Loucy (cell line): ENCODE data around the gene BCORL1.

ENCODE experiments used
- H2AFZ ChIP-seq: fragments of 200-600 bp; sonication (generic); 2 replicates; pipeline ENCODE4 v1.6.0; 2016; ENCODE audit warnings: antibody characterized with exemption, mild to moderate bottlenecking, low read length, moderate library complexity
- H3F3A ChIP-seq: fragments of 200-600 bp; 2 replicates; pipeline ENCODE4 v1.6.0; 2016; ENCODE audit warnings: antibody characterized with exemption, low read depth, mild to moderate bottlenecking
- H3K27me3 ChIP-seq: fragments of 200-600 bp; sonication (generic); 2 replicates; pipeline ENCODE4 v1.6.1; 2014; ENCODE audit warnings: low read length, mild to moderate bottlenecking; ENCODE audit not compliant: insufficient read depth, poor library complexity, severe bottlenecking
- H3K36me3 ChIP-seq: fragments of 200-600 bp; sonication (generic); 2 replicates; pipeline ENCODE4 v1.6.1; 2016; ENCODE audit warnings: low read length; ENCODE audit not compliant: insufficient read depth
- H3K4me1 ChIP-seq: fragments of 200-600 bp; sonication (generic); 2 replicates; pipeline ENCODE4 v1.5.1; 2014; ENCODE audit warnings: low read length, mild to moderate bottlenecking; ENCODE audit not compliant: insufficient read depth, poor library complexity, severe bottlenecking
- H3K4me2 ChIP-seq: fragments of 200-600 bp; sonication (generic); 2 replicates; pipeline ENCODE4 v1.6.0; 2014; ENCODE audit warnings: antibody characterized with exemption, low read length, low read depth, mild to moderate bottlenecking; ENCODE audit not compliant: poor library complexity, severe bottlenecking
- H3K4me3 ChIP-seq: fragments of 200-600 bp; sonication (generic); 2 replicates; pipeline ENCODE4 v1.5.1; 2014; ENCODE audit warnings: low read length, mild to moderate bottlenecking, mixed read lengths; ENCODE audit not compliant: poor library complexity, severe bottlenecking
- H3K79me2 ChIP-seq: fragments of 200-600 bp; sonication (generic); 2 replicates; pipeline ENCODE4 v1.6.1; 2014; ENCODE audit warnings: low read length; ENCODE audit not compliant: insufficient read depth
- H3K9ac ChIP-seq: fragments of 200-600 bp; sonication (generic); 2 replicates; pipeline ENCODE4 v1.6.0; 2014; ENCODE audit warnings: mild to moderate bottlenecking, low read depth, low read length, moderate library complexity; ENCODE audit not compliant: poor library complexity, severe bottlenecking
- H3K9me2 ChIP-seq: fragments of 200-600 bp; sonication (generic); replicated peaks from 2 replicates; pipeline ENCODE4 v1.6.1; 2016; ENCODE audit warnings: low read depth, low read length, mixed read lengths
- H3K9me3 ChIP-seq: fragments of 200-600 bp; sonication (generic); 2 replicates; pipeline ENCODE4 v1.6.1; 2014; ENCODE audit warnings: mild to moderate bottlenecking, antibody characterized with exemption, low read length, low read depth; ENCODE audit not compliant: insufficient read depth
- H4K20me1 ChIP-seq: fragments of 200-600 bp; sonication (generic); 2 replicates; pipeline ENCODE4 v1.6.0; 2014; ENCODE audit warnings: antibody characterized with exemption, low read length, mild to moderate bottlenecking; ENCODE audit not compliant: insufficient read depth, poor library complexity, severe bottlenecking
- EZH2phosphoT487 ChIP-seq: fragments of 200-600 bp; IDR thresholded peaks from 2 replicates; pipeline ENCODE4 v1.6.1; 2018; ENCODE audit warnings: antibody characterized with exemption, mild to moderate bottlenecking, moderate library complexity, borderline replicate concordance
- TF ChIP-seq, protein P1 (sequence below): fragments of 200-600 bp; sonication (generic); conservative IDR thresholded peaks from 2 replicates; pipeline ENCODE4 v1.5.1; 2014; ENCODE audit warnings: mild to moderate bottlenecking, antibody characterized with exemption, low read length

BCORL1 gene

DNA sequence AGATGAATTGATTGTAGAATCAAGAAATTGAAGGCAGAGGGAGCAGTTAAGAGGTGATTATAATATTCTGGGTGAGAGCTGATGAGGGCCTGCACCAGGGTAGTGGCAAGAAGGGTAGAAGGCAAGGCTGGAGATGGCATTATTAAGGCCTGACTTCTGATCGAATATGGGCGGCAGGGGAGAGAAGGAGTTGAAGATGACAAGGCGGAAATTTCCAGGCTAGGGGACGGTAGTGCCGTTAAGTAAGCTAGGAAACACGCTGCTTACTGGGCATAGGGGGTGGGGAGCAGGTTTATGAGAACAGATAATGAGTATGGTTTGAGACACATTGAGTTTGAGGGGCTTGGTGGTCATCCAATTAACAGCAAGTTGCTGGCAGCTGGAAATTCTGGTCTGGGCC lies 19.5 kb downstream of the BCORL1 start:
- Histone ChIP-seq H4K20me1 (peaks cover 20% of the 10 kb centered on the region), H3K9me3 (no peaks in the 10 kb centered on the region), H3K9ac (no peak overlapping the region), H3F3A (no peaks in the 10 kb centered on the region), H3K79me2 (peaks cover 58% of the 10 kb centered on the region), H3K4me1 (no peaks in the 10 kb centered on the region), H3K4me2 (no peak overlapping the region), H3K27me3 (no peaks in the 10 kb centered on the region), H3K4me3 (no peak overlapping the region), H3K36me3 (peaks cover 17% of the 10 kb centered on the region; the same call in 1 of the 2 replicates), H2AFZ (no peak overlapping the region), H3K9me2 (no peaks in the 10 kb centered on the region)
- TF ChIP-seq EZH2phosphoT487: no peak
- TF ChIP-seq, protein P1, sequence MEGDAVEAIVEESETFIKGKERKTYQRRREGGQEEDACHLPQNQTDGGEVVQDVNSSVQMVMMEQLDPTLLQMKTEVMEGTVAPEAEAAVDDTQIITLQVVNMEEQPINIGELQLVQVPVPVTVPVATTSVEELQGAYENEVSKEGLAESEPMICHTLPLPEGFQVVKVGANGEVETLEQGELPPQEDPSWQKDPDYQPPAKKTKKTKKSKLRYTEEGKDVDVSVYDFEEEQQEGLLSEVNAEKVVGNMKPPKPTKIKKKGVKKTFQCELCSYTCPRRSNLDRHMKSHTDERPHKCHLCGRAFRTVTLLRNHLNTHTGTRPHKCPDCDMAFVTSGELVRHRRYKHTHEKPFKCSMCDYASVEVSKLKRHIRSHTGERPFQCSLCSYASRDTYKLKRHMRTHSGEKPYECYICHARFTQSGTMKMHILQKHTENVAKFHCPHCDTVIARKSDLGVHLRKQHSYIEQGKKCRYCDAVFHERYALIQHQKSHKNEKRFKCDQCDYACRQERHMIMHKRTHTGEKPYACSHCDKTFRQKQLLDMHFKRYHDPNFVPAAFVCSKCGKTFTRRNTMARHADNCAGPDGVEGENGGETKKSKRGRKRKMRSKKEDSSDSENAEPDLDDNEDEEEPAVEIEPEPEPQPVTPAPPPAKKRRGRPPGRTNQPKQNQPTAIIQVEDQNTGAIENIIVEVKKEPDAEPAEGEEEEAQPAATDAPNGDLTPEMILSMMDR: no peak

DNA sequence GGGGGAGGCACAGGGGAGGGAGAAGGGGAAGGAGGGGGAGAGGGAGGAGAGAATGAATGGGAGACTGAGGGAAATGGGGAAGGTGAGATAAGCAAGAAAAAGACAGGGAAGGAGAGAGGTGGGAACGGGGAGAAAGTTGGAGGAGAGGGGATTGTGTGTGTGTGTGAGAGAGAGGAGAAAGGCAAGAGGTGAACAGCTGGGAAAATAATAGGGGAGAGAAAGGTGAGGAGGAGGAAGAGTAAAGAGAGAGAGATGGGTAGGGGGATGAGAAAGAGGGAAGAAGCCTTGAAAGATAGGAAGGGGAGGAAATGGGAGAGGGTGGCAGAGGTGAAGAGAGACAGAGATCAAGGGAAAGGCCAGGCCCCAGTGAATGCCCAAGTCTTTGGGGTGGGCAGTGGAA lies 20.1 kb downstream of the BCORL1 start:
- H2AFZ ChIP-seq: no peak overlapping the region
- peaks cover 19% of the 10 kb centered on the region; the same call in 1 of the 2 replicates for H3K36me3 ChIP-seq
- H3K27me3 ChIP-seq: no peaks in the 10 kb centered on the region
- H4K20me1 ChIP-seq: peaks cover 17% of the 10 kb centered on the region
- H3K9ac ChIP-seq: no peak overlapping the region
- H3K4me3 ChIP-seq: no peak overlapping the region
- no peak overlapping the region for H3K4me2 ChIP-seq
- H3F3A ChIP-seq: no peaks in the 10 kb centered on the region
- peaks cover 53% of the 10 kb centered on the region; the same call in 1 of the 2 replicates for H3K79me2 ChIP-seq
- no peaks in the 10 kb centered on the region for H3K9me3 ChIP-seq
- no peaks in the 10 kb centered on the region for H3K4me1 ChIP-seq
- TF ChIP-seq EZH2phosphoT487: no peak
- TF ChIP-seq, protein P1: no peak
- H3K9me2 ChIP-seq: no peaks in the 10 kb centered on the region

DNA sequence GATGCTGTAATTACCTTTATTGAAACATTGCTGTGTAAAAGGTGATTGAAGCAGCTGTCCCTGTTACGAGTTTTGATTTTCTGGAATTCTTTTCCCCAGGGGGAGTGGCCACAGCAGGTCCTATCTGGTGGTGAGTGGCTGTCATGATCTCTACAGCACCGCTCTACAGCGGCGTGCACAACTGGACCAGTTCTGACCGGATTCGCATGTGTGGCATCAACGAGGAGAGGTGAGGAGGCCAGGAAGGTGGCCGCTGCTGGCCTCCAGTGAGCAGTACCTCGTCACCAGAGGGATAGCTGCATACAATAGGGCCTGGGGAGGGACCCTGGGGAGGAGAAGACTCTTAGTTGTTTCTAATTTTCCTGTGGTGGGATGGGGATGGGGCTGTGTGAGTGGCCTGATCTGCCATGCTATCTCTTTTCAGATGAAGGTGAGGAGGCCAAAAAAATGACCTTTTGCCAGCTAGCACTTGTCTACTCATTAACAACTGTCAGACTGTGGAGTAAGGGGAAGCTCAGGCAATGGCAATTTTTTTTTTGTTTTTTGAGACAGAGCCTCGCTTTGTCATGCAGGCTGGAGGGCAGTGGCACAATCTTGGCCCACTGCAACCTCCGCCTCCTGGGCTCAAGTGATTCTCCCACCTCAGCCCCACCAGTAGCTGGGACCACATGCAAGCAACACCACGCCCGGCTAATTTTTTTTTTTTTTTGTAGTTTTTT lies 22.8 kb downstream of the BCORL1 start:
- Histone ChIP-seq H3K79me2 (peaks cover 38% of the 10 kb centered on the region; the same call in 1 of the 2 replicates), H3K4me1 (no peaks in the 10 kb centered on the region), H3K4me2 (no peak overlapping the region), H3K36me3 (peaks cover 26% of the 10 kb centered on the region; the same call in 1 of the 2 replicates), H3K27me3 (no peaks in the 10 kb centered on the region), H3K9me3 (no peaks in the 10 kb centered on the region), H2AFZ (no peak overlapping the region), H3K9ac (no peak overlapping the region), H4K20me1 (peaks cover 7% of the 10 kb centered on the region), H3K4me3 (no peak overlapping the region), H3K9me2 (no peaks in the 10 kb centered on the region), H3F3A (no peaks in the 10 kb centered on the region)
- TF ChIP-seq, protein P1: no peak
- no peak for TF ChIP-seq EZH2phosphoT487
